Fibroblast of mammary gland (primary cell): ENCODE measurements around the gene APP.

ENCODE experiments used
- DNase-seq: peaks from one replicate; pipeline ENCODE4 v3.0.0-alpha.2; 2010; ENCODE audit warnings: low read depth
- H3K4me3 ChIP-seq: 2 replicates; pipeline ENCODE4 v1.5.1; 2011; ENCODE audit warnings: low read depth, mild to moderate bottlenecking, low read length, moderate library complexity; ENCODE audit not compliant: control insufficient read depth
- TF ChIP-seq, protein P1 (sequence below): conservative IDR thresholded peaks from 2 replicates; pipeline ENCODE4 v1.5.1; 2011; ENCODE audit warnings: low read depth, low read length, inconsistent platforms; ENCODE audit not compliant: control insufficient read depth, insufficient read depth

The APP gene

DNA sequence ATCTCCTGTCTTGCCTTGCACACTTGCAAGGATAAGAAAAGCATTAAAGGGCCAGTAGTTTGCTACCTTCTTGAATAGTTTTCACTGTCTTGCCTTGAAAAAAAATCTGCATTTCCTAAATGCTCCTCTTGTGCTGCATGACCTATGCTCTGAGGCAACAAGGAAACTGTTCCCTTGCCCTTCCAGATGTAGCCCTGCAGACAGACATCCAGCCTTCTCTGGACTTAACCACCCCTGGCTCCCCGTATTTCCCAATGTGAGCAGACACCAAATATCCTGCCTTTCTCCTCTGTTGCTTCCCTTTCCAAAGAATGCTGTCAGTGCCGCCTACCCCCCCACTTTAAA is 258.2 kb downstream of the APP start:
- no peak overlapping the region for H3K4me3 ChIP-seq
- no peak for DNase-seq
- TF ChIP-seq, protein P1, sequence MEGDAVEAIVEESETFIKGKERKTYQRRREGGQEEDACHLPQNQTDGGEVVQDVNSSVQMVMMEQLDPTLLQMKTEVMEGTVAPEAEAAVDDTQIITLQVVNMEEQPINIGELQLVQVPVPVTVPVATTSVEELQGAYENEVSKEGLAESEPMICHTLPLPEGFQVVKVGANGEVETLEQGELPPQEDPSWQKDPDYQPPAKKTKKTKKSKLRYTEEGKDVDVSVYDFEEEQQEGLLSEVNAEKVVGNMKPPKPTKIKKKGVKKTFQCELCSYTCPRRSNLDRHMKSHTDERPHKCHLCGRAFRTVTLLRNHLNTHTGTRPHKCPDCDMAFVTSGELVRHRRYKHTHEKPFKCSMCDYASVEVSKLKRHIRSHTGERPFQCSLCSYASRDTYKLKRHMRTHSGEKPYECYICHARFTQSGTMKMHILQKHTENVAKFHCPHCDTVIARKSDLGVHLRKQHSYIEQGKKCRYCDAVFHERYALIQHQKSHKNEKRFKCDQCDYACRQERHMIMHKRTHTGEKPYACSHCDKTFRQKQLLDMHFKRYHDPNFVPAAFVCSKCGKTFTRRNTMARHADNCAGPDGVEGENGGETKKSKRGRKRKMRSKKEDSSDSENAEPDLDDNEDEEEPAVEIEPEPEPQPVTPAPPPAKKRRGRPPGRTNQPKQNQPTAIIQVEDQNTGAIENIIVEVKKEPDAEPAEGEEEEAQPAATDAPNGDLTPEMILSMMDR: no peak

DNA sequence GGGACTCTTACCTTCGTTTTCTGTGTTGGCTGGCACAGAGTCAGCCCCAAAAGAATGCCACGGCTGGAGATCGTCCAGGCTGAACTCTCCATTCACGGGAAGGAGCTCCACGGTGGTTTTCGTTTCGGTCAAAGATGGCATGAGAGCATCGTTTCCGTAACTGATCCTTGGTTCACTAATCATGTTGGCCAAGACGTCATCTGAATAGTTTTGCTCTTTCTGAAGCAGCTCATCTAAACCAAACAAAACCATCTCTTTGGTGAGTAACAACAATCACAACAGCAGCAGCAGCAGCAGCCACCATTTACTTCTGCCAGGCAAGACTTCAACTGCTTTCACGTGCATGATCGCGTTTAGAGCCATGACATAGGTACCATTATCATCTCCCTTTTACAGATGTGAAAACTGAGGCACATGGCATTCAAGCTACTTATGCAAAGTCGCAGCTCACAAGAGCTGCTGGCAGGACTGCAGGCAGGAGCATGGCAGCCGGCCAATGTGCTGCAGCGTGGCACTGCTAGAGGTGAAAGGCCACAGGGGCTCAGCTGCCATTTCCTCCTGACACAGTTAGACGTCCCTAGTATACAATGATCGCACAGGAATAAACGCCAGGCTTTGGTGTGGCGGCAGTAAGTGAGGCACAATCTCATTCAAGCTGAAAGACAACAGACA is 258.7 kb downstream of the APP start:
- H3K4me3 ChIP-seq: no peak overlapping the region
- no peak for DNase-seq
- TF ChIP-seq, protein P1: no peak

DNA sequence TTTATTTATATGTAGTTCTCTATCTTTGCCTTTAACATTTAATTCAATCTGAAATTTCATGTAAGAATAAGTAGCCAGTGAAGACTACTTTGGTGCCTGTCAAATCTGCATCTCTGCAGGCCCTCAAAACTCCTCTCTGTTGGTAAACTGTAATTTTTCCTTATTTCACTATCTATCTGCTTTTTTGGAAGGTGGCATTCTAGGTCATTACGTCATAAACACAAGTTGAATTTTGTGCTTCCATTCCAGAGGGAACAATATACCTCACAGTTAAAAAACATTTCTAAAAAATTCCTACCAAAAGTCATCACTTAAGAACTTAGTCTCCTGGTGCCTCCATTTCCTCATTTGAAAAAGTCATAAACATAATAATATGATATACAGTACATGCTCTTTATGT is 259.8 kb downstream of the APP start:
- TF ChIP-seq, protein P1: no peak
- H3K4me3 ChIP-seq: no peak overlapping the region
- DNase-seq: no peak

DNA sequence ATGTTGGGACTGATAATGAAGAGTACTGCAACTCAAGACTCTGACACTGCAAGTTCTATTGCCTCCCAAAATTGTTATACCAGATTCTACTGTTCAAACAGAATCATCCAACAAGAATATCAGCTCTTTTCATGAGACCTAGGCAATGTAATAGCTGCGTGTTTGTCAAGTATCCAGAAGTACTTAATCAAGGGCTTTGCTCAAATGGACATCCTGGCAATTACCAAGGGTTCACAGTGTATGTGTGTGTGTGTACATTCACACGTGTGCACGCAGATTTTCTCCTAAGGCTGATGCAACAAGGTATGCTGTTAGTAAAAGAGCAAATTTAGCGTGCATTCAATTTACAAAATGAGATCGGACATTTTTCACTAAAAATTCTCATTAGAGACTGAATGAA is 261.2 kb downstream of the APP start:
- H3K4me3 ChIP-seq: no peak overlapping the region
- DNase-seq: no peak
- TF ChIP-seq, protein P1: no peak

DNA sequence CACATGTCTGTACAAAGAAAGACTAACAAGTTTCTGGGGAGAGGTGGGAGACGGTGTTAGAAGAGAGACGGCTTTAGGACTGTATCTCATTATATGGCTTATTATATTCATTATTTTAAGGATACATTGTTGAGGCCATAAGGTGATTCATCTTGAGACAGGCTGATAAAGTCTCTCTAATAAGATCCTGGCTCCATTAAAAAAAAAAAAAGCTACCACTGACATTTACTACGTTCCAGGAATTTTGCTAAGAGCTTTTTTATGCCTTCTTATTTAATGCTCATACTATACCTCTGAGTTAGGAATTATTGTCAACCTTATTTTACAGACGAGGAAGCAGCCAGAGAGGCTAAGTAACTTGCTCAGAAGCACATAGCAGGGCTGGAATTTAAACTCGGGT is 262.1 kb downstream of the APP start:
- TF ChIP-seq, protein P1: no peak
- no peak for DNase-seq
- no peak overlapping the region for H3K4me3 ChIP-seq

DNA sequence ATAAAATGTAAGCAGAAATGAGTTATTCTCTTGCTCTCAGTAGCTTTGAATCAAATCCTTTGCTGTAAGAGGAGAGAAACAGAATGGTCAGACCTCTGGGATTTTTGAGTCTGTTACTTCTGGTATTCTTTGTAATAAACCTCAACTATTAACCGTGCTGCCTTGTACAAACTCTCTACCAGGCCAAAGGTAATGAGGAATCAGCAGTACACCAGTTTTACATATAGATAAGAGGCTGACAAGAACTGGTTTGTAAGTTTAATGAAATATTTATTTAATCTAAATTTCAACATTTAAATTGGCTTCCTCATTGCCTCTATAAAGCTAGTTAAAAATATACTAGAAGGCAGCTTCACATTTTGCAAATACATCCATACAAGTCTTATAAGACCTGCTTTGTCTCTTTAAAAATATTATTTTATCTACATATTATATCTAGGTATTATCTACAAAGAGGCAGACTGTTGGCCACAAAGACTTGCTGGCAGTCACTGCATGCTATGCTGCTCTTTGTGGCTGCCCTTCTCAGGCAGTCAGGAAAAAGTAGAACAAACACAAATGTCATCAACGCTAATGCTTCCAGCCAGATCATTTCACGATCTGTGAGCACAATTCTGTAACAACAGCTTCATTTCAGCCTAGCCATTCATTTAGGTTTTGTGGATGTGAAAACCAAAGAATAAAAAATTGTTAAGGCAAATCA is 262.8 kb downstream of the APP start:
- TF ChIP-seq, protein P1: no peak

More for the DNA sequence above, 262.8 kb downstream of the APP start:
- no peak overlapping the region for H3K4me3 ChIP-seq
- DNase-seq: no peak
